Right renal pelvis (tissue), 4 donors: ENCODE data around the gene LMNB1. TPM values are rescaled to one million over a fixed set of nuclear protein-coding genes. Genes with fewer than 3 reads are reported as not detected.
"Not testable (repeated sequence)": the region's sequence is repeated elsewhere in the genome, so short reads cannot be mapped to it uniquely, and the experiment has no call there.

Experiments used
- DNase-seq, 4 donors: peaks; one replicate each; pipeline ENCODE4 v3.0.0-alpha.2; 2013; ENCODE audit warnings: low read depth in 4 of 4, low spot score in 3 of 4, missing footprints in 1 of 4
- polyA plus RNA-seq, 4 donors: library from polyadenylated mRNA; unstranded; fragments of 120-200 nt; gene quantifications; one replicate each; pipeline ENCODE4 v1.2.1, GENCODE V29; 2013; ENCODE audit not compliant: insufficient read length in 4 of 4

The LMNB1 gene
- polyA plus RNA-seq, 4 donors: 104 to 130 (median 123) TPM

DNA sequence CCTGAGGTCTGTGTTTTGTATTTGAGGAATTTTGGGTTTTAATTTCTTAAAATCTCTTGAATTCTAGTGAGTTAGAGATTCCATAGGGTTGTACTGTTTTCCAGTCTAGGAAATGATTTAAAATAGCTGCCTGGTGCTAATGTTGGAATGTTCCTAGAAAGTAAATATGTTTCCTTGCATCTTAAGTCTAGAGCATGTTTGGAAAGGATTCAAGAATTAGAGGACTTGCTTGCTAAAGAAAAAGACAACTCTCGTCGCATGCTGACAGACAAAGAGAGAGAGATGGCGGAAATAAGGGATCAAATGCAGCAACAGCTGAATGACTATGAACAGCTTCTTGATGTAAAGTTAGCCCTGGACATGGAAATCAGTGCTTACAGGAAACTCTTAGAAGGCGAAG, 41.8 kb downstream of the LMNB1 start:
- no peak for DNase-seq

DNA sequence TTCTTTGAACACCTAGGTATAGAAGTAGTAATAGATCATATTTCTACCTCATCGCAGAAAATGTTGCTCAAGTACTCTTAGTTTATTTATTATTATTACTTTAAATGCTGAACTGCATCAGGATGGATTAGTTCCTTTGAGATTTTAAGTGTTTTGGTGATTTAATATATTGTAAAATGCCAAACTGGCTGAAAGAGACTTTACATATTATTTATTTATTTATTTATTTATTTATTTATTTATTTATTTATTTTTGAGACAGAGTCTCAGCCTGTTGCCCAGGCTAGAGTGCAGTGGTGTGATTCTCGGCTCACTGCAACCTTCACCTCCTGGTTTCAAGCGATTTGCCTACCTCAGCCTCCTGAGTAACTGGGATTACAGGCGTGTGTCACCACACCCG, 42.3 kb downstream of the LMNB1 start:
- no peak for DNase-seq

DNA sequence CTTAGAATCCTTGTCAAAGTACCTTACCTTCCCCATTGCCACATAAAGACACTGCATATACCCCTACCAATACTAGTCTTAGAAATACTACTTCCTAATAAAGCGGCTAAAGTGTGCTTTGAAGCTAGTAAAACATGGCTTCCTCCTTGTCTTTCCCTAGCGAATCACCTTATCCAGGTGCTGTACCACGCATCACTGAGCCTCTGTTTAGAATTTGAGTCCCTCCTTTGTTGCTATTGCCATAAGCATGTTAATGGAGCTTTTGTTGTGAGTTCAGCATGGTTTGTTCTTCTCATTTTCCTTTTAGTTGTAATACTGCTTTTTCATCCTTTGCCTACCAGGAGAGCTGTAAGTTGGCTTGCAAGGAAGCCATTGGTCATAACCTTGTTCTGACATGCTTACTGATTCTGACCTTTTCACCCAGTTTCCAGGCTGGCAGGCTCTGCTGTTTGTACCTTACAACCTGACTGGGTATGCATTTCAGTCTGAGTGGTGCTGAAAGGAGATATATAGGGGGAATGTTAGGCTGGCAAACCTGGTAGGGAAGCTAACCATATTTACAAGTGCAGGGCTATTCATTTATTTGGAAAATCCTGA, 49.8 kb downstream of the LMNB1 start:
- DNase-seq: no peak

DNA sequence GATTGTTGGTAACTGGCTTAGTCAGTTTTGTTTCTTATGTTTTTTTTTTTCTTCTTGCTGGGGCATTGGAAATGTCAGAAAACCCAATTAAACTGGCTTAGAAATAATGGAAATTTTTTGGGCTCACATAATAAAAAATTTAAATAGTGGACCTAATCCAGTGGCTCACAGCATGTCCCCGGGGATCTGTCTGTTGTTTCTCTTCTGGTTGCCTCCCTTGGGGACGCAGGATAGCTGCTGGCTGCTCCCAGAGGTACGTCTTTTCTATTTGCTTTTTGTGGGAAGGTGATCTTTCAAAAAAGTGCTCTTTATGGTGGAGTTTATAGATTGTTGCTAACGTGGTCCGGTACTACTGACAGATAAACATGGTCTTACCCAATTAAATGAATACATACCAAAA, 52.2 kb downstream of the LMNB1 start:
- DNase-seq: no peak

DNA sequence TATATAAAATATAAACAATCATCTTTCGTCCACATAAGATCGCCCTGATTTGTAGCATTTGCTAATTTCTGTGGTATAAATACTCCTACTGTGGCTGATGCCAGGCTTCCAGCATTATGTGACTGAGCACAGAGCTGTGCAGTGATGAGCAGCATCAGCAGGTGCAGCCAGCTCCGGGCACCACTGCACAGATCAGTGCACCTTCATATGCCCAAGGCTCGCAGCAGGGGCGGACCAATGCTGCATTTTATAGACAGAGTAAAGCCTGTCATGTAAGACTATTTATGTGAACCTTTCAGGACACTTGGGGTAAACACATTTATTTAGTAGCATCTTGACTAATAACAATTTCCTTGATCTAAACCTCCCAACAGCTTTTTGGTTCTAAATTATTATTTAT, 53.1 kb downstream of the LMNB1 start:
- DNase-seq: no peak

DNA sequence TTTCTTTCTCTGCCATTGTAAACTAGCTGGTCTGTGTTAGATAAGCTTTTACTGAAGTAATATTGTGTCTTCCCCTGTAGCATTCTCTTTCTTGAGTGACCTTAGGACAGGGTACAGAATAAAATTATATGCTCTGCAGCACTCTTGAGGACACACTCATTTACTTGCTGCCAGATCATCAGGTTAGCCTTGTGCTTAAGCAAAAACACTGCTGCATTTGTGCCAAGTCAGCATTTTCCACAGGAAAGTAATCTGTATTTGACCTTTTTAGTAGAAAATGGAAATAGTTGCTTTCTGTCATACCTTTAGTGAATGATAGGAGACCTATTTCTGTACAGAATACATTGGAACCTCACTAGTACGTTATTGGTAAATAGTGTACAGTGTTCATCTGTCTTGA, 54.2 kb downstream of the LMNB1 start:
- DNase-seq: no peak

DNA sequence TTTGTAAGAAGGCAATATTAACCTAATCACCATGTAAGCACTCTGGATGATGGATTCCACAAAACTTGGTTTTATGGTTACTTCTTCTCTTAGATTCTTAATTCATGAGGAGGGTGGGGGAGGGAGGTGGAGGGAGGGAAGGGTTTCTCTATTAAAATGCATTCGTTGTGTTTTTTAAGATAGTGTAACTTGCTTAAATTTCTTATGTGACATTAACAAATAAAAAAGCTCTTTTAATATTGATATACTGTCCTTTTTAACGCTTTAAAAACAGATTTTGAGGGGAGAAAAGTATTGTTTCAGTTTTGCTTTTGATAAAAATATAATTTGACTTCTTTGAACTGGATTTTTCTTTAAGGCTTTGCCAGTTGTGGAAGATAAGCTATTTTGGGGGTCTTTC, 59.8 kb downstream of the LMNB1 start:
- DNase-seq: no peak

DNA sequence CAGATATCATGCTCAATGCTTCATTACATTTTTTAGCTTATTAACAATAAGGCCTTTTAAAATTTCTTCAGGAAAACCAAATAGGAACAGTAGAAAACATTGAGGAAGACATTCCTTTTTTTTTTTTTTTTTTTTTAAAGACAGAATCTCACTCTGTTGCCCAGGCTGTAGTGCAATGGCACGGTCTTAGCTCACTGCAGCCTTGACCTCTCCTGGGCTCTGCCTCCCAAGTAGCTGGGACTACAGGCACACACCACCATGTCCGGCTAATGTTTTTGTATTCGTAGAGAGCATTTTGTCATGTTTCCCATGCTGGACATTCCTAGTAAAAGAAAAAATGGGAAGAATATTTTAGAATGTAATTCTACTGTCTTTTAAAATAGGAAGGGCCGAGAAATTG, 60.3 kb downstream of the LMNB1 start:
- no peak for DNase-seq

DNA sequence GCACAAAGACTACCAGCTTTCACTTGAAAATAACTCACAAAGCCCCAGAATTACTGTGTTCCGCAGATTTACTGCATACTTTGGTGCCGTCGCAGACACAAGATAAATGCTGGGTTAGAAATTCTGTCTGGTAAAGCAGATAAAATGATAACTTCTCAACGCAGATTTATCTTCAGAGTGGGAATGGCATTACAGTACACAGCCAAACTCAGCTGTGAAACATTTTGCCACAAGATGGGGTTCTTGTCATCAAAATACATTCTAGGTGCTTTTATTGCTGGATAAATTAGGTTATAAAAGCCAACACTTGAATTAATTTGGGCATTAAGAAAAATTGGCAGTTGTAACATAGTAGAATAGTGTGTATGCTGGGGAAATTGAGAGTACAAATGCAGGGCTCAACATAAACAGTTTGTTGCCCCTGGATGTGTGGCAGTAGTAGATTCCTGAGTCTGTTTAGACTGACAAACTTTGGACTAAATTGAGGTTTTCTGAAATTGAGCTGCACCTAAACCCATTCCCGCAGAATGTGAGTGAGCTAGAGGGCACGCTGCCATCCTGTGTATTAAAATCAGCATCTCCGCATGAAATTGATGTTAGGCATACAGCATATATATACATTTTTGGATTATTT, 61.1 kb downstream of the LMNB1 start:
- DNase-seq: no peak

DNA sequence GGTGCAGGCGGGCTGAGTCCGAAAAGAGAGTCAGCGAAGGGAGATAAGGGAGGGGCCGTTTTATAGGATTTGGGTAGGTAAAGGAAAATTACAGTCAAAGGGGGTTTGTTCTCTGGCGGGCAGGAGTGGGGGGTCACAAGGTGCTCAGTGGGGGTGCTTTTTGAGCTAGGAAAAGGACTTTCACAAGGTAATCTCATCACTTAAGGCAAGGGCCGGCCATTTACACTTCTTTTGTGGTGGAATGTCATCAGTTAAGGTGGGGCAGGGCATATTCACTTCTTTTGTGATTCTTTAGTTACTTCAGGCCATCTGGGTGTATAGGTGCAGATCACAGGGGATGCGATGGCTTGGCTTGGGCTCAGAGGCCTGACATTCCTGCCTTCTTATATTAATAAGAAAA, 62.5 kb downstream of the LMNB1 start:
- not testable (repeated sequence) for DNase-seq

DNA sequence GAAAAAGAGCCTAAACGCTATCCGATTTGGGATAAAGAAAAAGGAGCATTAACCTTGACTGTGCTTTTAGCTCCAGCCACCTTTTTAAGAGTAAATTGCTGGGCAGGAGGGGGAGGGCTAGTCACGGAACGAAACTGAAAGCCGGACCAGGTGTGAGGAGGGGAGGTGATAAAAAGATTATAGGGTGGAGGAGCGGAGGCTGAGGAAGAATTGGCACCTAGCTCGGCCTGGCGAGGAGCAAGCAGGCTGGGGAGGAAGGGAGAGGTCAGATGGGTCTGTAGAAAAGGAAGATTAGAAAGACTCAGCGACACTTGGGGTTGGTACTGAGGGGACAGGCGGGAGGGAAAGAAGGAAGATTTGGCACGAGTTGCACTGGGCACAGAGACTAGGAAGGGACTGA, 66.4 kb downstream of the LMNB1 start:
- not testable (repeated sequence) for DNase-seq

DNA sequence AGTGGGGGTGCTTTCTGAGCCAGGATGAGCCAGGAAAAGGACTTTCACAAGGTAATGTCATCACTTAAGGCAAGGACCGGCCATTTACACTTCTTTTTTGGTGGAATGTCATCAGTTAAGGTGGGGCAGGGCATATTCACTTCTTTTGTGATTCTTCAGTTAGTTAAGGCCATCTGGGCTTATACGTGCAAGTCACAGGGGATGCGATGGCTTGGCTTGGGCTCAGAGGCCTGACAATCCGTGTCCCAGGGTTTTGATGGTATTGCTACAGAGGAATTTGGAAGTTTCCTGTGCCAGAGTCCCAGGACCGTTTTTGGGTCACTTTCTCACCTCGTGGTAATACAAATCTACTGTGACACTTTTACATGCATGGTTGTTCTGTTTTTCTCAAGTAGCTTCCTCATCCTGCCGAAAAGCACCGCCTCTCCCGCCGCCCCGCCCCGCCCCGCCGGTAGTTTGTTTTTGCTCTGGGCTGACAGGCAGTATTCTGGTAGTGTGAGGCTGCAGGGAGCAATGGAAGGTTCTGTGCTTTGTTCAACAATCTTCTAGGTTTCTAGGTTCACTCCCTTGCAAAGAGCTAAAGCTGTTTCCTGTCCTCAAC, 68.6 kb downstream of the LMNB1 start:
- DNase-seq: not testable (repeated sequence)

DNA sequence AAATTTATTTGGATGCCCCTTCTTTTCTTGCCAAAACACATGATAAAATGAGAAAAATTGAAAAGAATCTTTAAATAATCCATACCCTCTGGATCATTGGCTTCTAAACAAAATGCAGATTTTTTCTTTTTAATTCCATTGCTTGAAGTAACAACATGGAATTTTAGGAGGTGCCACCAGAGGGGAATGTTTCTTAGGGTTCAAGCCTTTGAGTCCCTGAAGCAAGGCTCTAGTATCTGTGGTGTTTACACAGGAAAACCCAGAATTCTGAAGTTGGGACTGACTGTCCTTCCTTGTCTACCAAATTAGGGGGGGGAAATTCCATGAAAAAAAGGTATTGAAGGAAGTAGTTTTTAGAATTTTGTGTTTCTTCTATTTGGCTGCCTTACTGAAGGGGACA, 69.4 kb downstream of the LMNB1 start:
- no peak for DNase-seq

DNA sequence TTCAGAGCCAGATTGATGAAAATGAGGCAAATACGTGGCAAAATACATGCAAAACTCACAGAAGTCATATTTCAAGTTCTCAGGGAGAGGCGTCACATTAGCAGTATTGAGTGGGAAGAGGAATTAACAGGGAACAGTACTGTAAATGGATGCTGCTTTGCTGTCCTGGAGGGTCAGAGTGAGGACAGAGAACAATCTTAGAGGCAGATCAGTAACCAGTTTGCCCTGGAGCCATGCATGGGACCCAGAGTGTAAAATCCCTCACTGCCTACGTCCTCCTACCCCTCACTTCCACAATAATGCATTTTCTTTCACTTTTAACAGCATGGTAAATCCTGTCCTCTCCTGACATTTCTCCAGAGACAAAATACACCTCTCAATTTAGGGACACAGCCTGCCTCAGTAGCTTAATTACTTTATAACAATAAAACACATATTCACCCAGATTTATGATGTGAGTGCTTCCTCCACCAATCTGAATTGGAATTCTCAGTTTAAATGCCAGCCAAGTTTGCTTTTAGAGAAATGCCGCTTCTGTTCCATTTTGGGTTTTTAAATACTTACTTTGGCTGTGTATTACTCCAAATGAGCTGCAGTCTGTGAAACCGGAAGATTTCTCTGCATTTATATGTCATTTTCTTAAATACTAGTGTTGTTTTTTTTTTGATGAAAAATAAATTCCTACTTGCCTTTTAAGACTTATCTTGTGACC, 70.0 kb downstream of the LMNB1 start:
- DNase-seq: no peak

DNA sequence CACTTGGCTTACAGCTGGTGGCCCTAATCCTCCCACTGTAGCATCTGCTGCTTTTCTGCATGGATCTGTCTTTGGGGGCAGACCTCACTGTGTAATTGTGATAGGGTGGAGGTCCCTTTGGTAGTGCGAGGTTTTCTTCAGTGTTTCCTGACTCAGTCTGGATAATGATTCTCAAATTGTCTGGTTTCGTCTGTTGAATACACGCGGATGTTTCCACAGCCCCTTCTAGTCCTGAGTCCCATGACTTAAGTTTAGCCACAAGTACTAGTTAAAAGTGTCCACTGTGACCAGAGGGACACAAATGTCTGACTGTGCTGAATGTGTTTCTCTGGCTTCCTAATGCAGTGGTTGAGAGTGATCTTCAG, 70.5 kb downstream of the LMNB1 start:
- no peak for DNase-seq

DNA sequence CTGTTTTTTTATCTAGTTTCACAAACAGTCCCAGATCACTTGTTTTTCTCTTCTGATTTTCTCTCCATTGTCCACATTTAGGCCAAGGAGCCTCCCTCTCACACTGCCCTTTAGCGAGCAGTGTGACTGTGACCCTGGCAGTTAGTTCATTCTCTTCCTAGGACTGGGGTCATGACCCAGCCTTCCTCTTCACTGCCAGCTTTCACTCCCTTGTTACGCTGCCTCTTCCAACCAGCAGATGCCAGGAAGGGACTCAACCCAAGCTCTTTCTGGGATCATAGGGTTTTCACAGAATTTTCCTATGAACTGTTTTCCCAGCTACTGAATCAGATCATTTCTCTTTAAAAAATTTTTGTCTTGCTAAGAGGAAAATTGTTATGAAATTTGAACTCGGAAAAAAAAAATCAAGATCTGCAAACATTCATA, 70.9 kb downstream of the LMNB1 start:
- DNase-seq: no peak

DNA sequence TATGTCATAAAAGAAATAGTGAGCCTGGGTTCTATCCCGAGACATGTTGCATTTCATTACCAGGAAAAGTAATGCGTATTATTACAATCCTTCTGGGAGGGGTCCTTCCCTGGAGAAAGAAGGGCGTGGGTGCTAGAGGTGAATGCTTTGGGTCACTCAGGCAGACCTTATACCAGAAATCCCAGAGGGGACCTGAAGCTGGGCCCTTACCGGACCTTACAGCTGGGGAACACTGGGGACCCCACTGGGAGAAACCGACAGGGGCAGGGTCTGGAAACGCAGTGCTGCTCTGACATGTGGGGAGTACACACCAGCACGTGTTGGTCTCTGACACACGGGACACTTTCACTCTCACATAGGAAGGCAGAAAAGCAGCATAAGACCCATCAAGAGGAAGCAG, 71.3 kb downstream of the LMNB1 start:
- no peak for DNase-seq

DNA sequence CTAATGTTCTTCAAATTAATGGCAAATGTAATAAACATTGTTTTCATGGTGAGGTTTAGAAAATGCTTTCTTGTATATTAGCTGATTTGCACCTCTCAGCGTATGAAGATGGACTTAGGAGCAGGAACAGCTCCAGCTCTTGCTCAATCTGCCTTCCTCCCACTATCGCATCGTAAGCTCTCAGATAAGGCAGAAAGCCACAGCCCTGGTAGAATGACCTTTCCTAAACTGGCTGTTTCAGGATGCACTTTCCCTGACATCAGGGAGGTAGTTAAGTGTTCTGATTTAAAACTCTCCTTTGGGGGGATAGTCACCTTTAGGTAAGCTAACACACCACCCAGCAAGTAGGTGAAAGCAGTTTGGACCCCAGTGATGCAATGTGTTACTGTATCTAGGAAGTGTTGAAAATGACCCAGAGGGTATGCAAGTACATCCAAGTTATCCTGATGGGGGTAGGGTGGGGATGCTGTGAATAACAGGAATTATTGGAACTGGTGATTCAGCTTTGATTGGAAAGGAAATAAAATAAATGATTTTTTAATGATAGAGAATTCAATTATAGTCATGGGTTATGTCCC, 72.3 kb downstream of the LMNB1 start:
- no peak for DNase-seq

DNA sequence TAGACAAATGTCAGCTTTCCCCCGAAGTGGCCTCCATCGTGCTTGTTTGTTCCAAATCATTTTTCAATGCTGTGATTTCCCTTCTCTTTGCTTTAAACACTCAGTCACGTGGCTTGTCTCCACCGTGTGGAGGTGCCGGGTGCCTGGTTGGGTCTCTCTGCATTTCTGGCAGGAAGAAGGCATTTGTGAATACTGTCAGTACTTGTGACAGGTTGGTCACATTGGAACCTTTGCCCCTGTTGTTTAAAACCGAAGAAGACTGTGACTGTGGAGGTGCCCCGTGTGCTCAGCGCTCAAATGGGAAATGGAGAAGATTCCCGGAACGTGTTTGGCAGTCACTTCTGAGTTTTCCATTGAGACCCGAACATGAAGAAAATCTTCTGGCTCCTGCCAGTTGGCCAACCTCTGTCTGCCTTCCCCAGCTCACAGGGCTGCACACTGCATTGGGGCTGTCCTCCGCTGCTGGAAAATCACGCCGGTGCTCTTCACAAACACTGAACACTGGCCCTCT, 74.6 kb downstream of the LMNB1 start:
- DNase-seq: no peak

DNA sequence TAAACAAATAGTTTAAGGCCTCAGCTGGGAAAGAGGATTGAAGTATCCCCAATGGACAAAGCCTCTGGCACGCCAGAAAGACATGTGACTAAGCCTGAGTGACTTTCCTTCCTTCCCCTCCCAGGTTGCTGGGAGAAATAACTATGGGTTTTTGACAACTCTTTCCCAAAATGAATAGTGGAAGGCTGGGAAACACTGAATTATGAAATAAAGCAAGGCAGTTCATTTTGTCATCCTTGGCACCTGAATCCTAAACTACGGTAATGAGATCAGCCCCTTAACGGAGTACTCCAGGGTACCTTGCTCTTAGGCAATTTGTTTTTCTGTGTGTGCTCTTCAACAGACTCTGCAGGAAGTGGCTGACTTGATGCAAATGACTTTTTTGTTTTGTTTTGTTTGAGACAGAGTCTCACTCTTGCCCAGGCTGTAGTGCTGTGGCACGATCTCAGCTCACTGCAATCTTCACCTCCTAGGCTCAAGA, 75.2 kb downstream of the LMNB1 start:
- no peak for DNase-seq

DNA sequence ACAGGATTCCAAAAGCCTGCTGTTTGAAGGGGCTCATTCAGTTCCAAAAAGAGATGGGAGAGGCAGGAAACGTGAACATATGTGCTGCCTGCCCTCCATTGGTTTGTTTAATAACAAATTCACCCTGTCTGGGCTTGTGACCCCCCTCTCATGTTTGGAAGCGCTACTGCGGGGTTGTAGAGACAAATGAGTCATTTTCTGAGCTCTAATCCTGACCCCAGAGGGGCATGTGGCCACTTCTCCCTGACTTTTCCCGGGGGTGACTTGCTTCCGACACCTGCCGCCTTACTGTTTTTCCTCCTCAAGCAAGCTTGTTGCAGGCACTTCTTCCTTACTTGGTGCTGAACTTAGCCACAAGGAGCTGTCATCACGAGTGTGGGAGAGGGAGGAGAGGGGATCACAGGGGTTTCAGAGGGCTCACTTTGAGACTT, 75.9 kb downstream of the LMNB1 start:
- DNase-seq: no peak
